NCI-H2196 (cell line): ENCODE data around the gene CFI.

Experiments
- DNase-seq: peaks from one replicate; lab custom pipeline; 2025; ENCODE audit not compliant: unreplicated experiment; lab: John Stamatoyannopoulos, UW

Gene CFI

GRCh38 chr4:109698656-109699055 is 103.1 kb downstream of the CFI start:
- DNase-seq: no peak

- no peak for DNase-seq
Measured at GRCh38 chr4:109691411-109691920, 110.3 kb downstream of the CFI start.
